H9 (cell line): ENCODE results near the gene GCA. TPM values are rescaled to one million over a fixed set of nuclear protein-coding genes. Genes with fewer than 3 reads are reported as not detected.

ENCODE experiments used
- DNase-seq: peaks from one replicate; pipeline ENCODE4 v3.0.0-alpha.2; 2017
- H2AFZ ChIP-seq: one replicate; pipeline ENCODE4 v1.6.1; 2013; ENCODE audit warnings: mild to moderate bottlenecking, low read length, control low read depth, moderate library complexity
- H2AK5ac ChIP-seq: 2 replicates; pipeline ENCODE4 v1.6.1; 2013; ENCODE audit warnings: low read length, control low read depth, mixed read lengths; ENCODE audit not compliant: insufficient read length
- H2BK120ac ChIP-seq: one replicate; pipeline ENCODE4 v1.6.1; 2013; ENCODE audit warnings: low read depth, mild to moderate bottlenecking, low read length, control low read depth, inconsistent platforms; ENCODE audit not compliant: poor library complexity, severe bottlenecking
- H2BK12ac ChIP-seq: 2 replicates; pipeline ENCODE4 v1.6.1; 2013; ENCODE audit warnings: low read length, control low read depth, mixed read lengths, low read depth; ENCODE audit not compliant: insufficient read length
- H2BK15ac ChIP-seq: 2 replicates; pipeline ENCODE4 v1.6.1; 2013; ENCODE audit warnings: low read depth, low read length, control low read depth
- H2BK20ac ChIP-seq: one replicate; pipeline ENCODE4 v1.6.1; 2013; ENCODE audit warnings: low read depth, mild to moderate bottlenecking, low read length, control low read depth, inconsistent platforms; ENCODE audit not compliant: poor library complexity, severe bottlenecking
- H2BK5ac ChIP-seq: 2 replicates; pipeline ENCODE4 v1.6.1; 2013; ENCODE audit warnings: low read length, control low read depth, mixed read lengths; ENCODE audit not compliant: insufficient read length
- H3K14ac ChIP-seq: 2 replicates; pipeline ENCODE4 v1.6.1; 2013; ENCODE audit warnings: low read length, control low read depth; ENCODE audit not compliant: insufficient read depth
- H3K18ac ChIP-seq: 2 replicates; pipeline ENCODE4 v1.6.1; 2013; ENCODE audit warnings: low read depth, mild to moderate bottlenecking, mixed read lengths, low read length, control low read depth; ENCODE audit not compliant: insufficient read length
- H3K23ac ChIP-seq: 2 replicates; pipeline ENCODE4 v1.6.1; 2013; ENCODE audit warnings: low read length, control low read depth, mixed read lengths, low read depth; ENCODE audit not compliant: insufficient read length
- H3K23me2 ChIP-seq: 2 replicates; pipeline ENCODE4 v1.6.1; 2013; ENCODE audit warnings: low read depth, mild to moderate bottlenecking, mixed read lengths, low read length, control low read depth; ENCODE audit not compliant: insufficient read length, poor library complexity, severe bottlenecking
- H3K27ac ChIP-seq: 2 replicates; pipeline ENCODE4 v1.5.1; 2013; ENCODE audit warnings: low read length, control low read depth, mixed read lengths, low read depth; ENCODE audit not compliant: insufficient read length
- H3K27me3 ChIP-seq: 2 replicates; pipeline ENCODE4 v1.6.1; 2013; ENCODE audit warnings: low read length, control low read depth, inconsistent platforms; ENCODE audit not compliant: insufficient read depth
- H3K4ac ChIP-seq: 2 replicates; pipeline ENCODE4 v1.6.1; 2013; ENCODE audit warnings: low read depth, mild to moderate bottlenecking, control low read depth, inconsistent platforms, low read length, moderate library complexity
- H3K4me1 ChIP-seq: 2 replicates; pipeline ENCODE4 v1.6.1; 2013; ENCODE audit warnings: low read length, control low read depth, inconsistent platforms; ENCODE audit not compliant: insufficient read depth
- H3K4me2 ChIP-seq: 2 replicates; pipeline ENCODE4 v1.6.1; 2013; ENCODE audit warnings: low read length, control low read depth, mixed read lengths; ENCODE audit not compliant: insufficient read length, insufficient read depth
- H3K56ac ChIP-seq: 2 replicates; pipeline ENCODE4 v1.6.1; 2013; ENCODE audit warnings: low read depth, mild to moderate bottlenecking, mixed read lengths, low read length, control low read depth; ENCODE audit not compliant: insufficient read length
- H3K79me1 ChIP-seq: 2 replicates; pipeline ENCODE4 v1.6.1; 2013; ENCODE audit warnings: low read depth, mild to moderate bottlenecking, moderate library complexity, low read length, control low read depth, inconsistent platforms; ENCODE audit not compliant: insufficient read depth, poor library complexity, severe bottlenecking
- H3K79me2 ChIP-seq: 2 replicates; pipeline ENCODE4 v1.6.1; 2013; ENCODE audit warnings: low read length, control low read depth, inconsistent platforms; ENCODE audit not compliant: insufficient read depth
- H3K9ac ChIP-seq: 2 replicates; pipeline ENCODE4 v1.6.1; 2013; ENCODE audit warnings: low read length, control low read depth, mixed read lengths; ENCODE audit not compliant: insufficient read length; ENCODE audit errors: extremely low read depth
- H3K9me3 ChIP-seq: one replicate; pipeline ENCODE4 v1.6.1; 2013; ENCODE audit warnings: low read depth, low read length, inconsistent platforms; ENCODE audit not compliant: control insufficient read depth
- H3T11ph ChIP-seq: one replicate; pipeline ENCODE4 v1.6.1; 2013; ENCODE audit warnings: mild to moderate bottlenecking, low read length, control low read depth, inconsistent platforms
- H4K20me1 ChIP-seq: one replicate; pipeline ENCODE4 v1.6.1; 2013; ENCODE audit not compliant: control insufficient read depth, insufficient read length, insufficient read depth
- H4K5ac ChIP-seq: 2 replicates; pipeline ENCODE4 v1.6.1; 2013; ENCODE audit warnings: low read depth, mild to moderate bottlenecking, mixed read lengths, low read length, control low read depth; ENCODE audit not compliant: insufficient read length
- H4K8ac ChIP-seq: replicated peaks from 2 replicates; pipeline ENCODE4 v1.6.1; 2013; ENCODE audit warnings: low read length, control low read depth, mixed read lengths, low read depth; ENCODE audit not compliant: insufficient read length
- H4K91ac ChIP-seq: 2 replicates; pipeline ENCODE4 v1.6.1; 2013; ENCODE audit warnings: low read depth, mild to moderate bottlenecking, moderate library complexity, mixed read lengths, low read length, control low read depth; ENCODE audit not compliant: insufficient read length
- H3K27ac Mint-ChIP-seq, 3 experiments: 2 replicates in 2 of 3; 3 replicates in 1 of 3; pipeline ENCODE4 v1.8.0; 2020 to 2021; ENCODE audit warnings: mixed read lengths in 3 of 3, mild to moderate bottlenecking in 1 of 3, moderate library complexity in 1 of 3
- H3K27me3 Mint-ChIP-seq: 2 replicates; pipeline ENCODE4 v1.8.0; 2021; ENCODE audit warnings: low read depth, mild to moderate bottlenecking, moderate library complexity, mixed read lengths
- H3K36me3 Mint-ChIP-seq, 3 experiments: 2 replicates in 2 of 3; 3 replicates in 1 of 3; pipeline ENCODE4 v1.8.0; 2020 to 2021; ENCODE audit warnings: low read depth in 3 of 3, mixed read lengths in 3 of 3; ENCODE audit not compliant: insufficient read depth in 1 of 3
- H3K4me1 Mint-ChIP-seq, 2 experiments: 2 replicates each; pipeline ENCODE4 v1.8.0; 2020; ENCODE audit warnings: mixed read lengths in 2 of 2
- H3K4me3 Mint-ChIP-seq, 2 experiments: 2 replicates in 1 of 2; 3 replicates in 1 of 2; pipeline ENCODE4 v1.8.0; 2020 to 2021; ENCODE audit warnings: mild to moderate bottlenecking in 2 of 2, mixed read lengths in 2 of 2, moderate library complexity in 1 of 2
- H3K9me3 Mint-ChIP-seq, 2 experiments: 2 replicates in 1 of 2; 3 replicates in 1 of 2; pipeline ENCODE4 v1.8.0; 2020; ENCODE audit warnings: mild to moderate bottlenecking in 2 of 2, mixed read lengths in 2 of 2, moderate library complexity in 1 of 2
- WGBS: extraction: QIAGEN DNeasy Blood & Tissue Kit; methylation state at CpG from one replicate; pipeline ENCODE4 v1.1.7; 2013; ENCODE audit warnings: missing lambda C conversion rate, low lambda C conversion rate, mixed read lengths; ENCODE audit not compliant: insufficient read length; ENCODE audit errors: extremely low coverage; 5-methylcytosine and 5-hydroxymethylcytosine counted together
- total RNA-seq: library from RNA; stranded (reverse); gene quantifications from 2 replicates; pipeline ENCODE4 v1.2.1, GENCODE V29; 2021
- TF ChIP-seq, protein P1 (sequence below): fragments of 200-600 bp; sonication (generic); conservative IDR thresholded peaks from 3 replicates; pipeline ENCODE4 v1.8.0; 2021; ENCODE audit warnings: antibody characterized with exemption, mild to moderate bottlenecking

The GCA gene
- total RNA-seq, 1 experiment from 2014 or later = 31.0 TPM

GRCh38 chr2:162369551-162369950, 25.6 kb downstream of the GCA start:
- Histone ChIP-seq H3K18ac (no peak overlapping the region), H3K23ac (no peak overlapping the region), H3K23me2 (no peaks in the 10 kb centered on the region), H3K56ac (no peak overlapping the region), H4K91ac (no peak overlapping the region), H3K14ac (no peak overlapping the region), H3K9me3 (no peaks in the 10 kb centered on the region), H3K79me1 (no peaks in the 10 kb centered on the region), H3K27me3 (no peaks in the 10 kb centered on the region), H4K20me1 (no peaks in the 10 kb centered on the region), H4K8ac (no peak overlapping the region), H2BK20ac (no peak overlapping the region), H2AK5ac (no peak overlapping the region), H3K9ac (no peak overlapping the region), H2BK12ac (no peak overlapping the region), H3K79me2 (no peaks in the 10 kb centered on the region), H3K4ac (no peak overlapping the region), H3K4me1 (no peaks in the 10 kb centered on the region), H2BK5ac (no peak overlapping the region), H2BK15ac (no peak overlapping the region), H3T11ph (no peak overlapping the region), H2AFZ (no peak overlapping the region), H4K5ac (no peak overlapping the region), H3K4me2 (no peak overlapping the region), H3K27ac (no peak overlapping the region), H2BK120ac (no peak overlapping the region)
- no peak for DNase-seq
- Mint-ChIP-seq H3K9me3 (no peaks in the 10 kb centered on the region), H3K36me3 (no peaks in the 10 kb centered on the region), H3K27me3 (no peaks in the 10 kb centered on the region), H3K4me3 (no peak overlapping the region), H3K27ac (no peak overlapping the region), H3K4me1 (0 out of 4 replicates have a peak, but pooled peaks cover 0 to 6% of the 10 kb centered on the region in 2 experiments)
- TF ChIP-seq, protein P1, sequence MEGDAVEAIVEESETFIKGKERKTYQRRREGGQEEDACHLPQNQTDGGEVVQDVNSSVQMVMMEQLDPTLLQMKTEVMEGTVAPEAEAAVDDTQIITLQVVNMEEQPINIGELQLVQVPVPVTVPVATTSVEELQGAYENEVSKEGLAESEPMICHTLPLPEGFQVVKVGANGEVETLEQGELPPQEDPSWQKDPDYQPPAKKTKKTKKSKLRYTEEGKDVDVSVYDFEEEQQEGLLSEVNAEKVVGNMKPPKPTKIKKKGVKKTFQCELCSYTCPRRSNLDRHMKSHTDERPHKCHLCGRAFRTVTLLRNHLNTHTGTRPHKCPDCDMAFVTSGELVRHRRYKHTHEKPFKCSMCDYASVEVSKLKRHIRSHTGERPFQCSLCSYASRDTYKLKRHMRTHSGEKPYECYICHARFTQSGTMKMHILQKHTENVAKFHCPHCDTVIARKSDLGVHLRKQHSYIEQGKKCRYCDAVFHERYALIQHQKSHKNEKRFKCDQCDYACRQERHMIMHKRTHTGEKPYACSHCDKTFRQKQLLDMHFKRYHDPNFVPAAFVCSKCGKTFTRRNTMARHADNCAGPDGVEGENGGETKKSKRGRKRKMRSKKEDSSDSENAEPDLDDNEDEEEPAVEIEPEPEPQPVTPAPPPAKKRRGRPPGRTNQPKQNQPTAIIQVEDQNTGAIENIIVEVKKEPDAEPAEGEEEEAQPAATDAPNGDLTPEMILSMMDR = no peak
- no CpG with 5 or more reads among the region's 1 CpG for WGBS
